Common myeloid progenitor, CD34-positive (primary cell): ENCODE results near the gene SPHK1.

Source experiments
- CTCF ChIA-PET: fragments of 350-600 bp; sonication (Branson Sonifier 250); formaldehyde crosslinking; loops from one replicate; lab custom pipeline; 2021; ENCODE audit warnings: antibody characterized with exemption; lab: Charles Lee
- POLR2A ChIA-PET: fragments of 350-600 bp; sonication (Branson Sonifier 250); formaldehyde crosslinking; loops from one replicate; lab custom pipeline; 2021; ENCODE audit warnings: antibody characterized with exemption; lab: Charles Lee
- DNase-seq, 3 donors: peaks; one replicate each; pipeline versions ENCODE4 v3.0.0 to v3.0.0-alpha.2; 2013
- H3K27ac ChIP-seq, 2 experiments: 1 replicate in 1 of 2; 2 replicates in 1 of 2; pipeline ENCODE4 v1.7.0; 2013; ENCODE audit warnings: inconsistent platforms in 2 of 2, low read length in 2 of 2, mild to moderate bottlenecking in 2 of 2, low read depth in 1 of 2, moderate library complexity in 1 of 2; ENCODE audit not compliant: severe bottlenecking in 2 of 2, insufficient read depth in 1 of 2, poor library complexity in 1 of 2
- H3K27me3 ChIP-seq, 5 experiments: replicated peaks in 2 of 5; 1 replicate in 3 of 5; 2 replicates in 2 of 5; pipeline versions ENCODE4 v1.6.1 to v1.7.0; 2013; ENCODE audit warnings: low read length in 4 of 5, mild to moderate bottlenecking in 2 of 5, moderate library complexity in 2 of 5, inconsistent platforms in 1 of 5; ENCODE audit not compliant: insufficient read depth in 5 of 5, control insufficient read depth in 4 of 5
- H3K36me3 ChIP-seq, 4 experiments: 1 replicate in 2 of 4; 2 replicates in 2 of 4; pipeline versions ENCODE4 v1.6.1 to v1.7.0; 2013; ENCODE audit warnings: low read length in 3 of 4, control low read depth in 1 of 4, mild to moderate bottlenecking in 1 of 4; ENCODE audit not compliant: control insufficient read depth in 4 of 4, insufficient read depth in 4 of 4
- H3K4me1 ChIP-seq, 4 experiments: 1 replicate in 3 of 4; 2 replicates in 1 of 4; pipeline versions ENCODE4 v1.6.1 to v1.7.1; 2013; ENCODE audit warnings: low read length in 3 of 4, mild to moderate bottlenecking in 3 of 4, control low read depth in 1 of 4, inconsistent platforms in 1 of 4, moderate library complexity in 1 of 4; ENCODE audit not compliant: control insufficient read depth in 4 of 4, insufficient read depth in 4 of 4; ENCODE audit errors: control extremely low read depth in 1 of 4
- H3K4me3 ChIP-seq, 7 experiments: 1 replicate in 4 of 7; 2 replicates in 3 of 7; pipeline versions ENCODE4 v1.5.1 to v1.7.0; 2013; ENCODE audit warnings: mild to moderate bottlenecking in 7 of 7, low read length in 6 of 7, moderate library complexity in 6 of 7, inconsistent platforms in 2 of 7, low read depth in 2 of 7, control low read depth in 1 of 7; ENCODE audit not compliant: insufficient read depth in 4 of 7, control insufficient read depth in 1 of 7; ENCODE audit errors: extremely low read depth in 1 of 7
- H3K9me3 ChIP-seq, 5 experiments: 1 replicate in 4 of 5; 2 replicates in 1 of 5; pipeline versions ENCODE4 v1.6.1 to v1.7.1; 2013; ENCODE audit warnings: low read length in 4 of 5, mild to moderate bottlenecking in 2 of 5, inconsistent platforms in 1 of 5, low read depth in 1 of 5, moderate library complexity in 1 of 5; ENCODE audit not compliant: control insufficient read depth in 4 of 5, insufficient read depth in 2 of 5; ENCODE audit errors: control extremely low read depth in 1 of 5
- WGBS: methylation state at CpG from one replicate; pipeline ENCODE4 v1.1.5; 2013; ENCODE audit not compliant: insufficient coverage; 5-methylcytosine and 5-hydroxymethylcytosine counted together

SPHK1 gene

DNA sequence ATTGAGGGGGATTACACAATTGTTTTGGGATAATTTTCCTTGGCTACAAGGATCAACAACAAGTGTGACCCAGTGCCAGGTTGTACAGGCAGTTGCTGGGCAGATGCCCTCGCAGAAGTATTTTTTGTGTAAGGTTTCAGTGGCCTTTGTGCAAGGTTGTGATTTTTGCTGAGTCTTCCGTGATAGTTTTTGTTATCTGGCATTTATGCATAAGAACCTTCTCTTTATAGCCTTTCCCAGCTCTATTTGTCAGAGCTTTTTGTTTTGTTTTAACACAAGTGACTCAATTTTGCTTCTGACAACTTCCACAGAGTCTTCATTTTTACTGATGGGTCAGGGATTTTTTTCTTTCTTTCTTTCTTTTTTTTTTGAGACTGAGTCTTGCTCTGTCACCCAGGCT is 23.9 kb upstream of the SPHK1 start:
- H3K36me3 ChIP-seq = no peaks in the 10 kb centered on the region
- H3K9me3 ChIP-seq = no peaks in the 10 kb centered on the region
- CTCF ChIA-PET = interaction anchor here (0.6 to 2.4 kb wide), 6 partner anchors 10 to 66 kb away, joined by 3 to 7 read pairs (median 3); no protein-coding TSS in a partner anchor
- no peaks in the 10 kb centered on the region for H3K4me1 ChIP-seq
- no peak for DNase-seq
- POLR2A ChIA-PET = no interaction called here
- H3K27me3 ChIP-seq = no peaks in the 10 kb centered on the region
- no CpG with 5 or more reads among the region's 2 CpGs for WGBS
- no peak overlapping the region for H3K27ac ChIP-seq
- H3K4me3 ChIP-seq = no peak overlapping the region

GRCh38 chr17:76363107-76363842 is 21.1 kb upstream of the SPHK1 start:
- no peak for DNase-seq
- Histone ChIP-seq H3K27me3 (no peaks in the 10 kb centered on the region), H3K27ac (no peak overlapping the region), H3K36me3 (no peaks in the 10 kb centered on the region), H3K4me3 (no peak overlapping the region), H3K9me3 (no peaks in the 10 kb centered on the region), H3K4me1 (no peaks in the 10 kb centered on the region)
- CTCF ChIA-PET = interaction anchor here (0.6 to 2.4 kb wide), 11 partner anchors 10 to 94 kb away, joined by 3 to 7 read pairs (median 3); no protein-coding TSS in a partner anchor
- POLR2A ChIA-PET = no interaction called here
- 99% methylated on average over 7 of the region's 11 CpGs for WGBS

DNA sequence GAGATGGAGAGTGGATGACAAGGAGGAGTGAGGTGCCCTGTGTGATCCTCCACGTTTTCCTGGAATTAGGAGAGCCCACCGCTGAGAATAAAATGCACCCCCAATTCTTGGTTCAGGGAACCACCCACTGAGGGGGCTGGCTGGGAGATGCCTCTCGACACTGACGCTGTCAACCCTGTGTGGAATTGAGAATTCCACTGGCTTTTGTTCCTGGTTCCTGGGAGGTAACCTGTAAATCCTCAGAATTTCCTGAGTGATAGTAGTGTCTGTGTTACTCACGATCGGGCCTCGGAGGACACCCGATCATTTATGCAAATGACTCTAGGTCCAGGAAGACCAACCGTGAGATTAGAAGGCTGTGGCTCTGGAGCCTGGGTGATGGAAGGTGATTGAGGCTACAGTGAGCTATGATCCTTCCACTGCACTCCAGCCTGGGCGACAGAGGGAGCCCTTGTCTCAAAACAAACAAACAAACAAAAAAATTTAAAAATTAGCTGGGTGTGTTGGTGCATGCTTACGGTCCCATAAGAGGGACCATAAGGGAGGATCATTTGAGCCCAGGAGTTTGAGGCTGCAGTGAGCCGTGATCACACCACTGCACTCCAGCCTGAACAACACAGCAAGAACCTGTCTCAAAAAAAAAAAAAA is 19.0 kb upstream of the SPHK1 start:
- Histone ChIP-seq H3K36me3 (no peaks in the 10 kb centered on the region), H3K4me3 (no peak overlapping the region), H3K9me3 (no peaks in the 10 kb centered on the region), H3K4me1 (no peaks in the 10 kb centered on the region), H3K27ac (no peak overlapping the region), H3K27me3 (no peaks in the 10 kb centered on the region)
- POLR2A ChIA-PET = interaction anchor here (0.6 kb wide), 1 partner anchor 19 kb away, joined by 3 read pairs; the partner anchor contains the start of gene SPHK1
- WGBS = 94% methylated on average over 3 of the region's 12 CpGs
- DNase-seq = peak in 1 of 3 donors; percentile 24
- CTCF ChIA-PET = interaction anchor here (1.1 to 7.0 kb wide), 8 partner anchors 10 to 88 kb away, joined by 3 to 48 read pairs (median 4); partner anchors contain the start of gene SPHK1

GRCh38 chr17:76366247-76366646 is 18.2 kb upstream of the SPHK1 start:
- H3K27me3 ChIP-seq = no peaks in the 10 kb centered on the region
- H3K4me3 ChIP-seq = no peak overlapping the region
- POLR2A ChIA-PET = no interaction called here
- no peak for DNase-seq
- no peak overlapping the region for H3K27ac ChIP-seq
- no peaks in the 10 kb centered on the region for H3K36me3 ChIP-seq
- no peaks in the 10 kb centered on the region for H3K9me3 ChIP-seq
- CTCF ChIA-PET = interaction anchor here (1.1 to 7.0 kb wide), 4 partner anchors 11 to 87 kb away, joined by 3 to 48 read pairs (median 12); partner anchors contain the start of gene SPHK1
- no CpG with 5 or more reads among the region's 3 CpGs for WGBS
- H3K4me1 ChIP-seq = no peaks in the 10 kb centered on the region

DNA sequence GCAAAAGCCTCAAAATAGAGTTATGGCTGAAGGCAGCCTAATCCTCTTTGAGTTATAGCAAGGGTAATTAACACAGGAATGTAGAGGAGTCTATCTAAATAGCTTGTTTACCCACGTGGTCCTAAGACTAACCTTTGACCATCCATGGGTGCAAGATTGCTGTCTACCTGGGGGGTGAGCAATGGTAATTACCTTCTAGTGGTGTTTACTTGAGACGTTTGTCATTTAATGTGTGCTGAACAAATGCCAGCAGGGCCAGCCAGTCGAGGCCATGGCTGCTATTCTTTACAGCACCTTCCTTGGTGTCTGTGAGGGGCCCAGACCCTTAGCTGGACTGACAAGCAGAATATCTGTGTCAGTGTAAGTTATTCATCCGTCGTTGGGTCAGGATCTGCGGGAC is 16.8 kb upstream of the SPHK1 start:
- Histone ChIP-seq H3K9me3 (no peaks in the 10 kb centered on the region), H3K27me3 (no peaks in the 10 kb centered on the region), H3K4me3 (no peak overlapping the region), H3K27ac (no peak overlapping the region), H3K4me1 (no peaks in the 10 kb centered on the region), H3K36me3 (no peaks in the 10 kb centered on the region)
- POLR2A ChIA-PET = no interaction called here
- CTCF ChIA-PET = interaction anchor here (0.6 to 7.0 kb wide), 2 partner anchors 12 to 19 kb away, joined by 3 to 48 read pairs; partner anchors contain the start of gene SPHK1
- 92% methylated on average over 5 of the region's 6 CpGs for WGBS
- DNase-seq = no peak

- Histone ChIP-seq H3K9me3 (no peaks in the 10 kb centered on the region), H3K4me1 (peaks cover 0 to 4% (median under 1%) of the 10 kb centered on the region in 4 experiments), H3K27me3 (no peaks in the 10 kb centered on the region), H3K4me3 (no peak overlapping the region), H3K27ac (no peak overlapping the region), H3K36me3 (no peaks in the 10 kb centered on the region)
- CTCF ChIA-PET = interaction anchor here (1.9 to 7.0 kb wide), 4 partner anchors 18 to 30 kb away, joined by 5 to 48 read pairs (median 10); partner anchors contain the start of gene SPHK1
- POLR2A ChIA-PET = no interaction called here
- no peak for DNase-seq
- 90% methylated on average over 2 of the region's 11 CpGs for WGBS
Observed at GRCh38 chr17:76368545-76368944, 15.9 kb upstream of the SPHK1 start.
